GM18511 (cell line): ENCODE data around the gene RANBP17.
"Not testable (repeated sequence)": the region's sequence is repeated elsewhere in the genome, so short reads cannot be mapped to it uniquely, and the experiment has no call there.

Experiments used
- ATAC-seq: cut with Tn5 transposase; IDR thresholded peaks from one replicate; pipeline ENCODE4 v1.9.1; 2021; ENCODE audit warnings: mild to moderate bottlenecking, moderate library complexity; ENCODE audit not compliant: unreplicated experiment

RANBP17 gene

GRCh38 chr5:171143926-171144325, 282.1 kb downstream of the RANBP17 start:
- ATAC-seq: no peak

- no peak for ATAC-seq
Observed at GRCh38 chr5:171149333-171149732, 287.5 kb downstream of the RANBP17 start.

- ATAC-seq: no peak
Observed at GRCh38 chr5:171149772-171150171, 288.0 kb downstream of the RANBP17 start.

GRCh38 chr5:171152382-171152781, 290.6 kb downstream of the RANBP17 start:
- no peak for ATAC-seq

- no peak for ATAC-seq
Observed at GRCh38 chr5:171155621-171156020, 293.8 kb downstream of the RANBP17 start.

GRCh38 chr5:171157276-171157675, 295.5 kb downstream of the RANBP17 start:
- ATAC-seq: no peak

GRCh38 chr5:171157775-171158174, 296.0 kb downstream of the RANBP17 start:
- no peak for ATAC-seq

- no peak for ATAC-seq
Observed at GRCh38 chr5:171158581-171158980, 296.8 kb downstream of the RANBP17 start.

GRCh38 chr5:171162165-171162564, 300.3 kb downstream of the RANBP17 start:
- ATAC-seq: no peak

- no peak for ATAC-seq
Observed at GRCh38 chr5:171162596-171162995, 300.8 kb downstream of the RANBP17 start.

GRCh38 chr5:171166766-171167165, 304.9 kb downstream of the RANBP17 start:
- no peak for ATAC-seq

GRCh38 chr5:171168171-171168570, 306.4 kb downstream of the RANBP17 start:
- ATAC-seq: no peak

- ATAC-seq: not testable (repeated sequence)
Observed at GRCh38 chr5:171174960-171175359, 313.1 kb downstream of the RANBP17 start.

GRCh38 chr5:171175746-171176145, 313.9 kb downstream of the RANBP17 start:
- ATAC-seq: no peak

- ATAC-seq: not testable (repeated sequence)
Observed at GRCh38 chr5:171178190-171178589, 316.4 kb downstream of the RANBP17 start.

GRCh38 chr5:171188016-171188415, 326.2 kb downstream of the RANBP17 start:
- no peak for ATAC-seq

GRCh38 chr5:171189442-171189841, 327.6 kb downstream of the RANBP17 start:
- ATAC-seq: no peak

- no peak for ATAC-seq
Observed at GRCh38 chr5:171192111-171192510, 330.3 kb downstream of the RANBP17 start.

GRCh38 chr5:171201310-171201709, 339.5 kb downstream of the RANBP17 start:
- no peak for ATAC-seq

GRCh38 chr5:171205375-171205774, 343.6 kb downstream of the RANBP17 start:
- ATAC-seq: no peak

- no peak for ATAC-seq
Observed at GRCh38 chr5:171207256-171207847, 345.5 kb downstream of the RANBP17 start.

GRCh38 chr5:171221916-171222315, 360.1 kb downstream of the RANBP17 start:
- no peak for ATAC-seq

GRCh38 chr5:171223927-171224326, 362.1 kb downstream of the RANBP17 start:
- ATAC-seq: no peak
